Keratinocyte (primary cell): ENCODE results near the gene NGLY1.

Experiments
- EZH2 ChIP-seq: IDR thresholded peaks from one replicate; pipeline ENCODE4 v1.6.1; 2012; ENCODE audit warnings: inconsistent platforms, mild to moderate bottlenecking, low read length, moderate library complexity
- TF ChIP-seq, protein P1 (sequence below), 3 experiments: IDR thresholded peaks in 1 of 3; conservative IDR thresholded peaks in 1 of 3; optimal IDR thresholded peaks in 1 of 3; 2 replicates in 2 of 3; 3 replicates in 1 of 3; pipeline versions ENCODE3 to v1.5.1; 2011; ENCODE audit warnings: low read length in 3 of 3, mild to moderate bottlenecking in 3 of 3, moderate library complexity in 2 of 3, control low read depth in 1 of 3, inconsistent platforms in 1 of 3; ENCODE audit not compliant: insufficient read depth in 2 of 3; ENCODE audit errors: extremely low read depth in 1 of 3

GRCh38 chr3:25711090-25711489, 72.2 kb downstream of the NGLY1 start:
- TF ChIP-seq, protein P1, sequence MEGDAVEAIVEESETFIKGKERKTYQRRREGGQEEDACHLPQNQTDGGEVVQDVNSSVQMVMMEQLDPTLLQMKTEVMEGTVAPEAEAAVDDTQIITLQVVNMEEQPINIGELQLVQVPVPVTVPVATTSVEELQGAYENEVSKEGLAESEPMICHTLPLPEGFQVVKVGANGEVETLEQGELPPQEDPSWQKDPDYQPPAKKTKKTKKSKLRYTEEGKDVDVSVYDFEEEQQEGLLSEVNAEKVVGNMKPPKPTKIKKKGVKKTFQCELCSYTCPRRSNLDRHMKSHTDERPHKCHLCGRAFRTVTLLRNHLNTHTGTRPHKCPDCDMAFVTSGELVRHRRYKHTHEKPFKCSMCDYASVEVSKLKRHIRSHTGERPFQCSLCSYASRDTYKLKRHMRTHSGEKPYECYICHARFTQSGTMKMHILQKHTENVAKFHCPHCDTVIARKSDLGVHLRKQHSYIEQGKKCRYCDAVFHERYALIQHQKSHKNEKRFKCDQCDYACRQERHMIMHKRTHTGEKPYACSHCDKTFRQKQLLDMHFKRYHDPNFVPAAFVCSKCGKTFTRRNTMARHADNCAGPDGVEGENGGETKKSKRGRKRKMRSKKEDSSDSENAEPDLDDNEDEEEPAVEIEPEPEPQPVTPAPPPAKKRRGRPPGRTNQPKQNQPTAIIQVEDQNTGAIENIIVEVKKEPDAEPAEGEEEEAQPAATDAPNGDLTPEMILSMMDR (optimal IDR thresholded peaks at IDR 0.05 in 1 of 3, IDR thresholded peaks at IDR 0.05 in 1 of 3, conservative IDR thresholded peaks at IDR 0.05 in 1 of 3; ENCODE audit: extremely low read depth in 1 of 3, insufficient read depth in 2 of 3, low read length in 3 of 3), result no peak
- no peak for TF ChIP-seq EZH2
